NCI-H524 treated with DMSO at 0.1 percent for 48 hours (cell line): ENCODE measurements around the gene ECE2.
A peak's percentile ranks its signal among the peaks of the same experiment; 100 is the strongest.
"Not testable (repeated sequence)": the region's sequence is repeated elsewhere in the genome, so short reads cannot be mapped to it uniquely, and the experiment has no call there.

Experiments
- DNase-seq: peaks from one replicate; lab custom pipeline; 2025; lab: John Stamatoyannopoulos, UW

The ECE2 gene

GRCh38 chr3:184336547-184337398 lies 61.0 kb downstream of the ECE2 start:
- no peak for DNase-seq

GRCh38 chr3:184337399-184337714 lies 61.5 kb downstream of the ECE2 start, which contains the start of gene FAM131A:
FAM131A (plus strand) TSS chr3:184337600; CDS start chr3:184337631, 31 bp downstream.
- DNase-seq: no peak

GRCh38 chr3:184337981-184338380 lies 62.2 kb downstream of the ECE2 start:
- DNase-seq: no peak

GRCh38 chr3:184338511-184338945 lies 62.7 kb downstream of the ECE2 start:
- peak; percentile 42 for DNase-seq

- no peak for DNase-seq
Observed at GRCh38 chr3:184339001-184339400, 63.2 kb downstream of the ECE2 start.

- DNase-seq: not testable (repeated sequence)
Observed at GRCh38 chr3:184339451-184340135, 63.8 kb downstream of the ECE2 start.

GRCh38 chr3:184341925-184342324 lies 66.1 kb downstream of the ECE2 start:
- no peak for DNase-seq
